Endothelial cell of umbilical vein (primary cell): ENCODE measurements around the gene RAB25. TPM values are rescaled to one million over a fixed set of nuclear protein-coding genes. Genes with fewer than 3 reads are reported as not detected.

ENCODE experiments used
- BruUV-seq: library from RNA; stranded (reverse); fragments of 400-500 nt; replicated peaks from 2 replicates; lab custom pipeline; 2021; lab: Mats Ljungman, UMichigan
- CTCF ChIA-PET: fragments of 300-600, 350-600 bp; sonication (Branson Sonifier 250); formaldehyde crosslinking; loops from one replicate; lab custom pipeline; 2021; ENCODE audit warnings: antibody characterized with exemption, inconsistent platforms; lab: Charles Lee
- POLR2A ChIA-PET: fragments of 300-600, 350-600 bp; sonication (Branson Sonifier 250); formaldehyde crosslinking; loops from one replicate; lab custom pipeline; 2021; ENCODE audit warnings: antibody characterized with exemption, inconsistent platforms; lab: Charles Lee
- DNase-seq: peaks from one replicate; pipeline ENCODE4 v3.0.0-alpha.2; 2011; ENCODE audit warnings: low read depth, low spot score
- FAIRE-seq: peaks from 2 replicates; lab custom pipeline; 2011; peaks lifted over from hg19 to GRCh38; lab: Jason Lieb, UNC
- H2AFZ ChIP-seq: 2 replicates; pipeline ENCODE4 v1.6.0; 2012; ENCODE audit warnings: low read depth, low read length, control low read depth, inconsistent platforms
- H3K27ac ChIP-seq: 2 replicates; pipeline ENCODE4 v1.5.1; 2011; ENCODE audit warnings: low read depth, mild to moderate bottlenecking, control low read depth, low read length, moderate library complexity; ENCODE audit not compliant: insufficient read depth
- H3K27me3 ChIP-seq, 2 experiments: 2 replicates each; pipeline versions ENCODE4 v1.6.0 to v1.6.1; 2011; ENCODE audit warnings: low read length in 2 of 2, mixed read lengths in 1 of 2; ENCODE audit not compliant: control insufficient read depth in 2 of 2, insufficient read depth in 2 of 2
- H3K36me3 ChIP-seq, 2 experiments: 2 replicates in 1 of 2; 3 replicates in 1 of 2; pipeline ENCODE4 v1.5.1; 2011; ENCODE audit warnings: low read length in 2 of 2, mild to moderate bottlenecking in 1 of 2, moderate library complexity in 1 of 2; ENCODE audit not compliant: control insufficient read depth in 2 of 2, insufficient read depth in 2 of 2; ENCODE audit errors: extremely low read depth in 1 of 2
- H3K4me1 ChIP-seq: 3 replicates; pipeline ENCODE4 v1.5.1; 2011; ENCODE audit warnings: mild to moderate bottlenecking, low read length; ENCODE audit not compliant: control insufficient read depth, insufficient read depth; ENCODE audit errors: extremely low read depth
- H3K4me2 ChIP-seq: 2 replicates; pipeline ENCODE4 v1.6.1; 2011; ENCODE audit warnings: low read length, control low read depth, mixed read lengths; ENCODE audit not compliant: insufficient read depth
- H3K4me3 ChIP-seq, 3 experiments: fragments of 200-600 bp in 1 of 3; sonication (generic), shearing (Covaris generic) in 1 of 3; replicated peaks in 1 of 3; 2 replicates each; pipeline ENCODE4 v1.5.1; 2011 to 2016; ENCODE audit warnings: control low read depth in 3 of 3, low read length in 3 of 3, mild to moderate bottlenecking in 2 of 3, inconsistent platforms in 1 of 3, low read depth in 1 of 3, moderate library complexity in 1 of 3; ENCODE audit not compliant: insufficient read depth in 1 of 3
- H3K79me2 ChIP-seq: 2 replicates; pipeline ENCODE4 v1.6.0; 2012; ENCODE audit warnings: low read length, inconsistent platforms; ENCODE audit not compliant: control insufficient read depth, insufficient read depth
- H3K9ac ChIP-seq: replicated peaks from 2 replicates; pipeline ENCODE3; 2011; ENCODE audit warnings: low read length, control low read depth; ENCODE audit not compliant: insufficient read depth; ENCODE audit errors: extremely low read depth
- H3K9me1 ChIP-seq: replicated peaks from 3 replicates; pipeline ENCODE4 v1.6.0; 2011; ENCODE audit warnings: mild to moderate bottlenecking, low read length; ENCODE audit not compliant: control insufficient read depth, insufficient read depth; ENCODE audit errors: extremely low read depth
- H3K9me3 ChIP-seq: replicated peaks from 2 replicates; pipeline ENCODE4 v1.5.1; 2012; ENCODE audit warnings: low read length, inconsistent platforms; ENCODE audit not compliant: control insufficient read depth, insufficient read depth
- H4K20me1 ChIP-seq: replicated peaks from 2 replicates; pipeline ENCODE3; 2011; ENCODE audit warnings: mild to moderate bottlenecking, low read length; ENCODE audit not compliant: control insufficient read depth, insufficient read depth; ENCODE audit errors: extremely low read depth
- EZH2 ChIP-seq: IDR thresholded peaks from 2 replicates; pipeline ENCODE4 v1.6.1; 2012; ENCODE audit warnings: borderline replicate concordance, low read depth, mild to moderate bottlenecking, moderate library complexity, low read length, inconsistent platforms; ENCODE audit not compliant: severe bottlenecking
- JUN ChIP-seq: IDR thresholded peaks from 2 replicates; pipeline ENCODE4 v1.6.1; 2011; ENCODE audit warnings: borderline replicate concordance, low read depth; ENCODE audit not compliant: insufficient read length, insufficient read depth
- dilution Hi-C: fragments of 300-500 bp; cut with MboI; formaldehyde crosslinking; loops from one replicate; pipeline ENCODE4 v1.15.0; 2019; ENCODE audit warnings: low sequenced_read_pairs; ENCODE audit not compliant: extremely low pct_ligation_motif_present
- intact Hi-C: fragments of 100-400 bp; cut with micrococcal nuclease; formaldehyde crosslinking; loops from one replicate; pipeline ENCODE4 v1.10.0; 2022
- polyA plus RNA-seq, 4 experiments: library from polyadenylated mRNA; depleted of rRNA in 3 of 4; stranded (reverse) in 3 of 4; unstranded in 1 of 4; fragments of >200 nt; gene quantifications; 2 replicates each; pipeline versions ENCODE4 v1.2.1 to v1.2.3, GENCODE V29; 2011 to 2012; ENCODE audit warnings: missing spikeins in 1 of 4
- total RNA-seq: library from RNA; stranded (reverse); gene quantifications from 2 replicates; pipeline ENCODE4 v1.2.3, GENCODE V29; 2021
- TF ChIP-seq, protein P1 (sequence below), 2 donors: IDR thresholded peaks; 1 replicate in 1 of 2; 2 replicates in 1 of 2; pipeline ENCODE4 v1.5.1; 2011; ENCODE audit warnings: low read length in 2 of 2, mild to moderate bottlenecking in 2 of 2, moderate library complexity in 2 of 2, control low read depth in 1 of 2, inconsistent platforms in 1 of 2, low read depth in 1 of 2; ENCODE audit not compliant: insufficient read depth in 1 of 2; ENCODE audit errors: extremely low read depth in 1 of 2

The RAB25 gene
- total and polyA plus RNA-seq, 2 donors (not counting 3 experiments of a cell fraction or from before 2014, with no cell fraction given): not detected

DNA sequence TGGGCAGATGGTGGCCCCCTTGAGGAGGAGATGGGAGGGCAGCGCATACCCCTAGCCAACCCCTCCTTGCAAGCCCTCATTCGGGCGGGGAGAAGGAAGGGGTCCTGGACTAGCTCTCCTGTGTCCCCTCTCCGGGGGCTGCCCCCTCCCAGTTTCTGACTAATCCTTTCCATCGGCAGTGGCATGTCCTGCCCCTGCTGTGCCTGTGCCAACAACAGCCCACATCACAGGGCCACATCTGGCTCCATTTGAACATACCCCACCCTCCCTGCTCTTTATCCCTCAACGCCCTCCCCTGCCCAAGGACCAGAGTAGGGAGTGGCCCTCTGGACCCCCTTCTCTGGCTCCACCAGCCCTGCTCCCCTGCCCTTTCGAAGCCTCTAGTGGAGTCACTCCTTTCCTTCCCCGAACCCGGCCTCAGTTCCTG lies 42.6 kb downstream of the RAB25 start:
- BruUV-seq: no TSS peak
- FAIRE-seq: no peak
- dilution Hi-C loops (no loop called here), intact Hi-C loops (loop anchor here (5.0 kb wide), 1 partner anchor 109 kb away; the partner anchor contains the start of gene PMF1)
- Histone ChIP-seq H3K27ac (peak overlapping the region; percentile 97), H3K36me3 (no peaks in the 10 kb centered on the region), H3K9me3 (no peaks in the 10 kb centered on the region), H3K9me1 (no peaks in the 10 kb centered on the region), H3K79me2 (no peaks in the 10 kb centered on the region), H3K9ac (peak overlapping the region; percentile 88), H3K4me2 (peak overlapping the region; percentile 23), H3K4me3 (no peak overlapping the region), H4K20me1 (no peaks in the 10 kb centered on the region), H2AFZ (peak overlapping the region; percentile 6), H3K4me1 (peaks cover 57% of the 10 kb centered on the region), H3K27me3 (no peaks in the 10 kb centered on the region)
- POLR2A ChIA-PET: interaction anchor here (1.0 to 2.2 kb wide), 2 partner anchors 11 to 26 kb away, joined by 3 to 17 read pairs; partner anchors contain the start of gene LMNA
- CTCF ChIA-PET: interaction anchor here (1.1 to 21.0 kb wide), 3 partner anchors 14 to 165 kb away, joined by 3 to 627 read pairs (median 283); partner anchors contain the start of gene LMNA
- DNase-seq: peak; percentile 73
- TF ChIP-seq, protein P1, sequence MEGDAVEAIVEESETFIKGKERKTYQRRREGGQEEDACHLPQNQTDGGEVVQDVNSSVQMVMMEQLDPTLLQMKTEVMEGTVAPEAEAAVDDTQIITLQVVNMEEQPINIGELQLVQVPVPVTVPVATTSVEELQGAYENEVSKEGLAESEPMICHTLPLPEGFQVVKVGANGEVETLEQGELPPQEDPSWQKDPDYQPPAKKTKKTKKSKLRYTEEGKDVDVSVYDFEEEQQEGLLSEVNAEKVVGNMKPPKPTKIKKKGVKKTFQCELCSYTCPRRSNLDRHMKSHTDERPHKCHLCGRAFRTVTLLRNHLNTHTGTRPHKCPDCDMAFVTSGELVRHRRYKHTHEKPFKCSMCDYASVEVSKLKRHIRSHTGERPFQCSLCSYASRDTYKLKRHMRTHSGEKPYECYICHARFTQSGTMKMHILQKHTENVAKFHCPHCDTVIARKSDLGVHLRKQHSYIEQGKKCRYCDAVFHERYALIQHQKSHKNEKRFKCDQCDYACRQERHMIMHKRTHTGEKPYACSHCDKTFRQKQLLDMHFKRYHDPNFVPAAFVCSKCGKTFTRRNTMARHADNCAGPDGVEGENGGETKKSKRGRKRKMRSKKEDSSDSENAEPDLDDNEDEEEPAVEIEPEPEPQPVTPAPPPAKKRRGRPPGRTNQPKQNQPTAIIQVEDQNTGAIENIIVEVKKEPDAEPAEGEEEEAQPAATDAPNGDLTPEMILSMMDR (IDR thresholded peaks at IDR 0.05; ENCODE audit: extremely low read depth in 1 of 2, insufficient read depth in 1 of 2, low read depth in 1 of 2, low read length in 2 of 2): no peak
- TF ChIP-seq EZH2: no peak
- peak; percentile 43 for TF ChIP-seq JUN
